ENCODE results near the gene PLIN3. TPM values are rescaled to one million over a fixed set of nuclear protein-coding genes. Genes with fewer than 3 reads are reported as not detected.

The PLIN3 gene, protein sequence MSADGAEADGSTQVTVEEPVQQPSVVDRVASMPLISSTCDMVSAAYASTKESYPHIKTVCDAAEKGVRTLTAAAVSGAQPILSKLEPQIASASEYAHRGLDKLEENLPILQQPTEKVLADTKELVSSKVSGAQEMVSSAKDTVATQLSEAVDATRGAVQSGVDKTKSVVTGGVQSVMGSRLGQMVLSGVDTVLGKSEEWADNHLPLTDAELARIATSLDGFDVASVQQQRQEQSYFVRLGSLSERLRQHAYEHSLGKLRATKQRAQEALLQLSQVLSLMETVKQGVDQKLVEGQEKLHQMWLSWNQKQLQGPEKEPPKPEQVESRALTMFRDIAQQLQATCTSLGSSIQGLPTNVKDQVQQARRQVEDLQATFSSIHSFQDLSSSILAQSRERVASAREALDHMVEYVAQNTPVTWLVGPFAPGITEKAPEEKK
- total RNA-seq (28.6 TPM), polyA plus RNA-seq (10 to 100 TPM; 26.5 to 35.6 (median 31.4) TPM)

DNA sequence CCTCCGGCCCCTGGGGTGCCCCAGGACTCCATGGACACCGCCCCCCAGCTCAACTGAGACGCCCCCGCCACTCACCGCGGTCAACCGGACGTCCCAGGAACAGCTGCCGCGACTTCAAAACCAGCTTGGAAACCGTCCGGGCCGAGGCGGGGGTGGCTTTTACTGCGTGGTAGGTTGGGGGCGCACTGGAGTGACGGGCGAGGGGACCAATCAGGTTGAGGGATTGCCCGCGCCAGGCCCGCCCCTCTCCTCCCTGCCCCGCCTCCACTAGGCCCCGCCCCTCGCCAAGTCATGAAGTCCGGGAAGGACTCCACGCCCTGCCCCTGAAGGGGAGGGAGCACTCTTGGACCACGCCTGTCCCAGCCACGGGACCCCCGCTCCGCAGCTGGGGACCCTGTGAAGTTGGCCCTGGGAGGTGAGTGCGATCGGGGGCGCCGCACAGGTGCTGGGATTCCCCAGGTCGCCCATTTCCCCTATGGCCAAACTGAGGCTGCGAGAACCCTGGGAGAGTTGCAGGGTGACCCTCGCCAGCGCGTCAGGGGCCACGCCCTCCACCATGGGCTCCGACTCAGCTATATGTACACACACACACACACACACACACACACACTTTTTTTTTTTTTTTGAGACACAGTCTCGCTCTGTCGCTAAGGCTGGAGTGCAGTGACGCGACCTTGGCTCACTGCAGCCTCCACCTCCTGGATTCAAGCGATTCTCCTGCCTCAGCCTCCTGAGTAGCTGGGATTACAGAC is at the start of gene PLIN3:
Gene PLIN3, minus strand, starts transcription at position 134 of the 752 bp plus-strand sequence. CDS start 6,273 bp downstream, outside the sequence.
- peak within 1 kb of the TSS; percentile 79 to 82 (median 82) for H3K27ac Mint-ChIP-seq
- no peaks in the 10 kb centered on the region for H3K27me3 Mint-ChIP-seq
- DNase-seq (peak; percentile 75 to 89 (median 82)), ATAC-seq (ENCODE audit: low read depth in 2 of 2) (peak; percentile 91 to 92)
- no peaks in the 10 kb centered on the region for H3K9me3 Mint-ChIP-seq
- H3K4me3 Mint-ChIP-seq: peak within 1 kb of the TSS; percentile 85 to 93 (median 92)
- H3K27ac ChIP-seq (ENCODE audit: insufficient read depth, low read length, poor library complexity, severe bottlenecking): peak within 1 kb of the TSS; percentile 69
- H3K36me3 Mint-ChIP-seq: no peaks in the 10 kb centered on the region
- H3K9me3 ChIP-seq (ENCODE audit: control insufficient read depth in 2 of 2, low read length in 2 of 2): no peaks in the 10 kb centered on the region
- no peaks in the 10 kb centered on the region for H3K27me3 ChIP-seq (ENCODE audit: control insufficient read depth, insufficient read depth, low read length)
- peaks cover 5 to 24% (median 8%) of the 10 kb centered on the region in 4 donors for H3K4me1 Mint-ChIP-seq
- no peaks in the 10 kb centered on the region for H3K36me3 ChIP-seq (ENCODE audit: control insufficient read depth, insufficient read depth, low read length)
- H3K4me3 ChIP-seq (ENCODE audit: low read depth, low read length): peak within 1 kb of the TSS; percentile 67
- H3K4me1 ChIP-seq (ENCODE audit: control insufficient read depth, insufficient read depth, low read length, poor library complexity, severe bottlenecking): peaks cover 18% of the 10 kb centered on the region

DNA sequence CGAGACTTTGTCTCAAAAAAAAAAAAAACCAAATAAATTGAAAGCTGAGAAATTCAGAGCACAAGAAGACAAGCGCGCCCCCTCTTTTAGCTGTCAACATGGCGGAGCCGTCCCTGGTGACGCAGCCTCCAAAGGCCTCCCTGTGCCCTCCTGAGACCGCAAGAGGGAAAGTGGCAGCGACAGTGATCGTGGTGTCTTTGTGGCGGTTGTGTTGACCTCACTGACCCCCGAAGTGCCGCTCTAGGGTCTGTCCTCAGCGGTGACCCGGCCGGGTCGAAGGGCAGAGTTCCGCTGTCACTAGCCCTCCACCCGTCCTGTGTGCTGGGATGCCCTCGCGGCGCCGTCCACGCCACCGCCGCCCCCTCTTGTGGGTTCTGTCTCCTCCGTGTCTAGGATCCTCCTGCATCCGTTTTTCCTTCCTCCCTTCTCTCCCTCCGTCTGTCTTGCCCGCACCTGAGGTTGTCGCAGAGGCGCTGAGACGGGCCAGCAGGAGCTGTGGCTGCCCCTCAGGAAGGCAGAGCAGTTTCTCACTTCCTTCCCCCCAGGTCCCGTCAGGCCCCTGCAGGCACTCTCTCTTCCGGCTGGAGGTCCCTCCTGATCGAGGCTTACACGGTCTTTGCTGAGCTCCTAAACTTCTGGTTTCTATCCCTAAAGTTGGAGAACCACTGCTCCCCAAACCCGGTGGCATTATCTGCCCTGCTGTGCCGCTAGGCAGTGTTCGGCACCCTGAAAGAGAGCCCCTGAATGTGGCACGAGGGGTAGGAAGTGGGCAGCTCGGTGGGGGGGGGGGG is 49.0 kb upstream of the PLIN3 start:
- Histone ChIP-seq H3K9me3 (ENCODE audit: control insufficient read depth in 2 of 2, low read length in 2 of 2) (no peaks in the 10 kb centered on the region), H3K36me3 (ENCODE audit: control insufficient read depth, insufficient read depth, low read length) (no peaks in the 10 kb centered on the region), H3K27me3 (ENCODE audit: control insufficient read depth, insufficient read depth, low read length) (no peaks in the 10 kb centered on the region), H3K4me1 (ENCODE audit: control insufficient read depth, insufficient read depth, low read length, poor library complexity, severe bottlenecking) (peaks cover 55% of the 10 kb centered on the region), H3K4me3 (ENCODE audit: low read depth, low read length) (peak overlapping the region; percentile 92), H3K27ac (ENCODE audit: insufficient read depth, low read length, poor library complexity, severe bottlenecking) (peak overlapping the region; percentile 81)
- peaks cover 7% of the 10 kb centered on the region for H3K36me3 Mint-ChIP-seq
- ATAC-seq (ENCODE audit: low read depth in 2 of 2): peak; percentile 35 to 37
- no peaks in the 10 kb centered on the region for H3K9me3 Mint-ChIP-seq
- peaks cover 9 to 55% (median 18%) of the 10 kb centered on the region in 4 donors for H3K4me1 Mint-ChIP-seq
- H3K27me3 Mint-ChIP-seq: no peaks in the 10 kb centered on the region
- peak overlapping the region; percentile 95 to 100 (median 99) for H3K4me3 Mint-ChIP-seq
- peak overlapping the region; percentile 93 to 99 (median 99) for H3K27ac Mint-ChIP-seq
- DNase-seq: peak; percentile 20 to 72 (median 54)

DNA sequence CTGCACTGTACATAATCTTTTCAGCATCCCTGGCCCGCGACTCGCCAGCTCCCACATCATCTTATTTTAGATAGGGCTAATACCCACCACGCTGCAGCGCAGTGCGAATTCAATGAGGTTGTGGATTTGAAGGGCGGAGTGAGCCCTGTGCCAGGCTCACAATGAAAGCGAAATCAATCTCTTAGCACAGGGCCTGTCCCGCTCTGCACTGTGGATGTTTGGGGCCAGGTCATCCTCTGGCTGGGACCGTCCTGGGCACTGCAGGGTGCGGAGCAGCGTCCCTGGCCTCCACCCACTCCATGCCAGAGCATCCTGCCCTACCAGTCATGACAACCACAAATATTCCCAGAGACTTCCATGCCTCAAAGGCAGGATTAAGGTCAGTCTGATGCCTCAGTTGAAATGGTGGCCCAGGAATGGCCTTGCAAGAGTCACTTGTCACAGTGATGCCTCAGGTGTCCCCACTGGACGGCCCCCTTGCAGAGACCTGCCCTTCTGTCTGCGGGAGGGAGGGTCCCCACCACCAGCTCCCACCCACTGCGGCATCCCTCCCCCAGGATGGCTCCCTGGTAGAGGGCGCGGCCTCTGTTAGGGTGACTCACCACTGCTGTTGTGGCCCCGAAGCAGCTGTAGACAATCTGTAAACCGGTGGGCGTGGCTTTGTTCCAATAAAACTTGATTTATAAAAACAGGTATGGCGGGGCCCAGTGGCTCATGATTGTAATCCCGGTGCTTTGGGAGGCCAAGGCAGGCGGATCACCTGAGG is 47.5 kb upstream of the PLIN3 start:
- peak overlapping the region; percentile 93 to 99 (median 99) for H3K27ac Mint-ChIP-seq
- H3K9me3 Mint-ChIP-seq: no peaks in the 10 kb centered on the region
- Histone ChIP-seq H3K27ac (ENCODE audit: insufficient read depth, low read length, poor library complexity, severe bottlenecking) (peak overlapping the region; percentile 81), H3K4me3 (ENCODE audit: low read depth, low read length) (peak overlapping the region; percentile 92), H3K27me3 (ENCODE audit: control insufficient read depth, insufficient read depth, low read length) (no peaks in the 10 kb centered on the region), H3K36me3 (ENCODE audit: control insufficient read depth, insufficient read depth, low read length) (no peaks in the 10 kb centered on the region), H3K4me1 (ENCODE audit: control insufficient read depth, insufficient read depth, low read length, poor library complexity, severe bottlenecking) (peaks cover 68% of the 10 kb centered on the region), H3K9me3 (ENCODE audit: control insufficient read depth in 2 of 2, low read length in 2 of 2) (no peaks in the 10 kb centered on the region)
- peak overlapping the region; percentile 95 to 100 (median 99) for H3K4me3 Mint-ChIP-seq
- peaks cover 9 to 67% (median 21%) of the 10 kb centered on the region in 4 donors for H3K4me1 Mint-ChIP-seq
- DNase-seq (peak; percentile 62 to 89 (median 69)), ATAC-seq (ENCODE audit: low read depth in 2 of 2) (peak; percentile 82 to 84)
- H3K36me3 Mint-ChIP-seq: peaks cover 7% of the 10 kb centered on the region
- H3K27me3 Mint-ChIP-seq: no peaks in the 10 kb centered on the region

DNA sequence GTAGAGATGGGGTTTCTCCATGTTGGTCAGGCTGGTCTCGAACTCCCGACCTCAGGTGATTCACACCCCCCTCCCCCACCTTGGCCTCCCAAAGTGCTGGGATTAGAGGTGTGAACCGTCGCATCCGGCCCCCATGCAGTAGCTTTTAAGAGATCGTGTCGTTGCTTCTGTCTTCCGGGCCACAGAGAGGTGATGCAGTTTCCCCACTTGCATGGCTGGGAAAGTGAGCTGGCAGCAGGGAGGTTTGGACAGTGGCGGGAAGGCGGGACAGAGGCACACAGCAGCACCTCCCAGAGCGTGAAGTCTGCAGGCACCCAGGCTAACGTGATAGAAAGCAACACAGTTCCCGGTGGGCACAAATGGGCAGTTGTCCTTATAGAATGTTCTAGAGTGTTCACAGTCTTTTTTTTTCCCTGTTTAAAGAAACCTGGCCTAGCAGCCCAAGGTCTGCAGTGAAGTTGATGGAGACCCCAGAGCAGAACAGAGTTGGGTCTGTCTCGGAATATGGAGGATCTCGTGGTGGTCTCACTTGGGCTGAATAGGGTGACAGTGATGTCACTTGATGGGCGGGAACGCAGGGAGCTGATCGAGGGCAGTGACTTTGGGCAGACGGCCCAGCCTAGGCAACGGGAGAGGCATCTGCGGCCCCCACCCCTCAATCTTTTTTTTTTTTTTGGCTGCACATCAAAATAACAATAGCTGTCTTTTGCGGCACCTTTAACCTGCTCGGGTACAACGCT is 46.7 kb upstream of the PLIN3 start:
- Histone ChIP-seq H3K4me1 (ENCODE audit: control insufficient read depth, insufficient read depth, low read length, poor library complexity, severe bottlenecking) (peaks cover 70% of the 10 kb centered on the region), H3K27me3 (ENCODE audit: control insufficient read depth, insufficient read depth, low read length) (no peaks in the 10 kb centered on the region), H3K36me3 (ENCODE audit: control insufficient read depth, insufficient read depth, low read length) (no peaks in the 10 kb centered on the region), H3K9me3 (ENCODE audit: control insufficient read depth in 2 of 2, low read length in 2 of 2) (no peaks in the 10 kb centered on the region), H3K27ac (ENCODE audit: insufficient read depth, low read length, poor library complexity, severe bottlenecking) (peak overlapping the region; percentile 81), H3K4me3 (ENCODE audit: low read depth, low read length) (peak overlapping the region; percentile 92)
- Mint-ChIP-seq H3K36me3 (peaks cover 7% of the 10 kb centered on the region), H3K27me3 (no peaks in the 10 kb centered on the region), H3K27ac (peak overlapping the region; percentile 93 to 99 (median 99)), H3K4me3 (peak overlapping the region; percentile 95 to 100 (median 99)), H3K4me1 (peaks cover 9 to 67% (median 21%) of the 10 kb centered on the region in 4 donors), H3K9me3 (no peaks in the 10 kb centered on the region)
- peak in 1 of 3 donors; percentile 27 for DNase-seq
- no peak for ATAC-seq (ENCODE audit: low read depth in 2 of 2)

DNA sequence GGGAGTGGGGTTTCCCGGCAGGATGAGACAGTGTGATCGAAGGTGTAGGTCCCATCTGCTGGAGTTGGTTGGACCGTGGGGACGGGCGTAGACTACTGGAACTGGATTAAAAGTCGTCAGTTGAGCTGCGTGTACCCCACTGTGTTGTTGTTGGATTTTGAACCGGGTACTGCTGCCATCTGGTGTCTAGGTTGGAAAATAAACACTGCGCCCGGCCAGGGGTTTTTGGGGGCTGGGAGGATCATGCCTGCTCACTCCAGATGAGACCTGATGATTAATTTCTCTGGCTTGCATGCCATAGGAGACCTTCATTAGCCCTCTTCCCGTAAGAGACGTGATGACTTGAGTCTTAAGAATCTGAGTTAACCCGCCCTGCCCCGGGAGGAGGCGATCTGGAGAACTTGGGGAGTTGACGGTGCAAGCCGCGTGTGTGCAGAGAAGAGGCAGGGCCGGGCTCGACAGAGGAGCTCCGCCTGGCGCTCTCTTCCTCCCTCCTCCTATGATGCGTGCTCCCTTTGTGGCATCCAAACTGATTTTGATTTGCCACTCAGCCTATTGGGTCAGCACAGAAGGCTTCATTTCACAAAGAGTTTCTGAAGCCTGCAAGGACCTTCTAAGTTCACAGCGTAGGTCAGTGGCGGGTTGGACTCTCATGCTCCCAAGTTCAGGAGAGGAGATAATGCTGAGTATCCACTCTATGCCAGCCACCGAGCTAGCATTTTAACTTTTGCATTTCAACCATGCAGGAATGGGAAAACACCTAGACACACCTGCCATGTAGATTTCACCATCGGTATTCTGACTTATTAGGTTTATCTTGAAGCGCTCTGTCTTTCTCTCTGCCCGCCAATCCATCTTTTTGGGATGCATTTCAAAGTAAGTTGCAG is 44.6 kb upstream of the PLIN3 start:
- Mint-ChIP-seq H3K27ac (peak overlapping the region; percentile 82 to 99 (median 94)), H3K36me3 (peaks cover 7% of the 10 kb centered on the region)
- ATAC-seq (ENCODE audit: low read depth in 2 of 2): peak; percentile 25 to 30

DNA sequence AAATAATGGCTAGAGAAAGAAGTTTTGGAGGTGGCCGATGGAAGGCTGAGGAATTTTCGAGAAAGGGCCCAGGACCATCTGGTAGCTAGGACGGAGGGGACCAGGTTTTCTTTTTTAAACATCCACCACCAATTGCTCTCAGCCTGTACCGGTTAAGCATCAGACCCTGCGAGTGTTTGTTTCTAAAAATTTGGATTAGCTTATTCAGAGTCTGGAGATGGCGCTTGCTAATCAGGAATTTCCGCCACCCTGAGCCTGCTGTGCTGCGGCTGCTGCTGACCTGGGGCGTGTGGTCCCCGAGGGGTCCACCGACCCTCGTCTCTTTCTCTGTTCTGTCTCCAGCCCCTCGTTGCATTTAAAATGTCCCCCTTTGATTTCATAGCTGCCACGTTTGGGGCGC is 43.8 kb upstream of the PLIN3 start:
- peak overlapping the region; percentile 82 to 99 (median 94) for H3K27ac Mint-ChIP-seq
- ATAC-seq (ENCODE audit: low read depth in 2 of 2): no peak
- no peaks in the 10 kb centered on the region for H3K9me3 Mint-ChIP-seq
- H3K4me3 ChIP-seq (ENCODE audit: low read depth, low read length): peak overlapping the region; percentile 83
- H3K36me3 ChIP-seq (ENCODE audit: control insufficient read depth, insufficient read depth, low read length): peaks cover 5% of the 10 kb centered on the region
- no peaks in the 10 kb centered on the region for H3K9me3 ChIP-seq (ENCODE audit: control insufficient read depth in 2 of 2, low read length in 2 of 2)
- H3K4me3 Mint-ChIP-seq: peak overlapping the region; percentile 93 to 100 (median 99)
- H3K4me1 ChIP-seq (ENCODE audit: control insufficient read depth, insufficient read depth, low read length, poor library complexity, severe bottlenecking): peaks cover 72% of the 10 kb centered on the region
- H3K27me3 ChIP-seq (ENCODE audit: control insufficient read depth, insufficient read depth, low read length): no peaks in the 10 kb centered on the region
- H3K27me3 Mint-ChIP-seq: no peaks in the 10 kb centered on the region
- peak overlapping the region; percentile 70 for H3K27ac ChIP-seq (ENCODE audit: insufficient read depth, low read length, poor library complexity, severe bottlenecking)
- H3K4me1 Mint-ChIP-seq: peaks cover 9 to 78% (median 28%) of the 10 kb centered on the region in 4 donors
- H3K36me3 Mint-ChIP-seq: peaks cover 7% of the 10 kb centered on the region
- no peak for DNase-seq

More for the DNA sequence above, 44.6 kb upstream of the PLIN3 start:
- Mint-ChIP-seq H3K4me1 (peaks cover 9 to 80% (median 28%) of the 10 kb centered on the region in 4 donors), H3K9me3 (no peaks in the 10 kb centered on the region), H3K4me3 (peak overlapping the region; percentile 93 to 100 (median 99)), H3K27me3 (no peaks in the 10 kb centered on the region)
- H3K9me3 ChIP-seq (ENCODE audit: control insufficient read depth in 2 of 2, low read length in 2 of 2): no peaks in the 10 kb centered on the region
- H3K4me3 ChIP-seq (ENCODE audit: low read depth, low read length): peak overlapping the region; percentile 83
- peak overlapping the region; percentile 70 for H3K27ac ChIP-seq (ENCODE audit: insufficient read depth, low read length, poor library complexity, severe bottlenecking)
- no peaks in the 10 kb centered on the region for H3K27me3 ChIP-seq (ENCODE audit: control insufficient read depth, insufficient read depth, low read length)
- DNase-seq: peak; percentile 59 to 79 (median 79)
- no peaks in the 10 kb centered on the region for H3K36me3 ChIP-seq (ENCODE audit: control insufficient read depth, insufficient read depth, low read length)
- H3K4me1 ChIP-seq (ENCODE audit: control insufficient read depth, insufficient read depth, low read length, poor library complexity, severe bottlenecking): peaks cover 79% of the 10 kb centered on the region

Data from CD4-positive, CD25-positive, alpha-beta regulatory T cell (primary cell).